HFF-Myc (cell line): ENCODE data around the gene ABR.
A peak's percentile ranks its signal among the peaks of the same experiment; 100 is the strongest.
"Not testable (repeated sequence)": the region's sequence is repeated elsewhere in the genome, so short reads cannot be mapped to it uniquely, and the experiment has no call there.

Source experiments
- DNase-seq: peaks from one replicate; pipeline ENCODE4 v3.0.0-alpha.2; 2011; ENCODE audit warnings: low read depth; ENCODE audit errors: extremely low read depth
- H3K4me3 ChIP-seq: replicated peaks from 2 replicates; pipeline ENCODE4 v1.5.1; 2011; ENCODE audit warnings: low read depth, mild to moderate bottlenecking, control low read depth, low read length
- CTCF ChIP-seq: IDR thresholded peaks from 2 replicates; pipeline ENCODE4 v1.5.1; 2012; ENCODE audit warnings: mild to moderate bottlenecking, low read depth, low read length, control low read depth; ENCODE audit errors: missing control alignments

The ABR gene

GRCh38 chr17:1002412-1002753 lies 177.4 kb downstream of the ABR start:
- no peak overlapping the region for H3K4me3 ChIP-seq
- no peak for TF ChIP-seq CTCF
- no peak for DNase-seq

- no peak for TF ChIP-seq CTCF
- no peak overlapping the region for H3K4me3 ChIP-seq
- DNase-seq = no peak
Measured at GRCh38 chr17:1001640-1002411, 178.0 kb downstream of the ABR start.

- TF ChIP-seq CTCF = no peak
- no peak for DNase-seq
- no peak overlapping the region for H3K4me3 ChIP-seq
Measured at GRCh38 chr17:1000597-1001461, 179.0 kb downstream of the ABR start.

- peak overlapping the region; percentile 99 for H3K4me3 ChIP-seq
Measured at GRCh38 chr17:998111-998510, 181.7 kb downstream of the ABR start.

GRCh38 chr17:996554-997344 lies 183.0 kb downstream of the ABR start, which contains the start of gene TIMM22:
Gene TIMM22 (plus strand): TSS chr17:997129. CDS start chr17:997143, 14 bp downstream.
- peak within 1 kb of the TSS; percentile 99 for H3K4me3 ChIP-seq
- DNase-seq = peak; percentile 92
- TF ChIP-seq CTCF = peak; percentile 84

More at GRCh38 chr17:998111-998510, 181.7 kb downstream of the ABR start:
- DNase-seq = no peak
- no peak for TF ChIP-seq CTCF

GRCh38 chr17:995324-995723 lies 184.5 kb downstream of the ABR start:
- DNase-seq, H3K4me3 ChIP-seq: not testable (repeated sequence)
